ENCODE data around the gene OR4M1.

- TF ChIP-seq CTCF (optimal IDR thresholded peaks at IDR 0.05 in 1 of 3, IDR thresholded peaks at IDR 0.05 in 1 of 3, conservative IDR thresholded peaks at IDR 0.05 in 1 of 3; ENCODE audit: extremely low read depth in 1 of 3, insufficient read depth in 2 of 3, low read length in 3 of 3): no peak
- no peak for TF ChIP-seq EZH2 (IDR thresholded peaks at IDR 0.05; ENCODE audit: low read length)
Observed at GRCh38 chr14:19823178-19823577, 49.9 kb downstream of the OR4M1 start.
